Retinal pigment epithelial cell (primary cell): ENCODE results near the gene CSMD2.

Experiments
- DNase-seq: peaks from one replicate; pipeline ENCODE4 v3.0.0-alpha.2; 2010; ENCODE audit warnings: low read depth
- H3K4me3 ChIP-seq: 2 replicates; pipeline ENCODE4 v1.5.1; 2011; ENCODE audit warnings: mild to moderate bottlenecking, low read length, control low read depth, moderate library complexity
- CTCF ChIP-seq: conservative IDR thresholded peaks from 2 replicates; pipeline ENCODE4 v1.5.1; 2011; ENCODE audit warnings: low read depth, low read length, control low read depth, inconsistent platforms

CSMD2 gene

GRCh38 chr1:33965086-33965485 lies 199.9 kb downstream of the CSMD2 start:
- no peak for TF ChIP-seq CTCF
- no peak overlapping the region for H3K4me3 ChIP-seq
- no peak for DNase-seq

GRCh38 chr1:33962061-33962460 lies 203.0 kb downstream of the CSMD2 start:
- DNase-seq = no peak
- no peak overlapping the region for H3K4me3 ChIP-seq
- TF ChIP-seq CTCF = no peak

- TF ChIP-seq CTCF = no peak
- H3K4me3 ChIP-seq = no peak overlapping the region
- DNase-seq = no peak
Observed at GRCh38 chr1:33960188-33960895, 204.7 kb downstream of the CSMD2 start.

GRCh38 chr1:33957854-33958253 lies 207.2 kb downstream of the CSMD2 start:
- H3K4me3 ChIP-seq = no peak overlapping the region
- TF ChIP-seq CTCF = no peak
- DNase-seq = no peak

GRCh38 chr1:33955096-33955495 lies 209.9 kb downstream of the CSMD2 start:
- no peak overlapping the region for H3K4me3 ChIP-seq
- TF ChIP-seq CTCF = no peak
- DNase-seq = no peak

- H3K4me3 ChIP-seq = no peak overlapping the region
- no peak for TF ChIP-seq CTCF
- DNase-seq = no peak
Observed at GRCh38 chr1:33949570-33949969, 215.5 kb downstream of the CSMD2 start.

GRCh38 chr1:33948291-33948690 lies 216.7 kb downstream of the CSMD2 start:
- no peak for TF ChIP-seq CTCF
- no peak for DNase-seq
- no peak overlapping the region for H3K4me3 ChIP-seq
